H1 (cell line): ENCODE results near the gene RS1. TPM values are rescaled to one million over a fixed set of nuclear protein-coding genes. Genes with fewer than 3 reads are reported as not detected.

ENCODE experiments used
- CTCF ChIA-PET: fragments of 300-600 bp; sonication (Branson Sonifier 250); formaldehyde crosslinking; loops from one replicate; lab custom pipeline; 2021; ENCODE audit not compliant: partially characterized antibody; lab: Charles Lee
- POLR2A ChIA-PET: fragments of 300-600 bp; sonication (Branson Sonifier 250); formaldehyde crosslinking; loops from one replicate; lab custom pipeline; 2021; ENCODE audit warnings: inconsistent platforms; ENCODE audit not compliant: partially characterized antibody; lab: Charles Lee
- DNase-seq, 2 experiments: peaks; one replicate each; pipeline versions ENCODE4 v3.0.0 to v3.0.0-alpha.2; 2010 to 2022; ENCODE audit warnings: low spot score in 2 of 2, low read depth in 1 of 2, mixed read lengths in 1 of 2
- FAIRE-seq: peaks from 2 replicates; lab custom pipeline; 2011; peaks lifted over from hg19 to GRCh38; lab: Jason Lieb, UNC
- H2AFZ ChIP-seq: 2 replicates; pipeline ENCODE4 v1.8.1; 2012; ENCODE audit warnings: low read length, inconsistent platforms
- H2AK5ac ChIP-seq: 2 replicates; pipeline ENCODE4 v1.6.1; 2013; ENCODE audit warnings: low read depth, low read length
- H2BK120ac ChIP-seq: replicated peaks from 2 replicates; pipeline ENCODE3; 2013; ENCODE audit warnings: low read depth, low read length, inconsistent platforms
- H2BK12ac ChIP-seq: 2 replicates; pipeline ENCODE4 v1.6.1; 2013; ENCODE audit warnings: low read depth, low read length
- H2BK15ac ChIP-seq: 2 replicates; pipeline ENCODE4 v1.6.1; 2013; ENCODE audit warnings: low read length
- H2BK20ac ChIP-seq: 2 replicates; pipeline ENCODE4 v1.6.1; 2013; ENCODE audit warnings: low read length
- H2BK5ac ChIP-seq: 2 replicates; pipeline ENCODE4 v1.6.1; 2013; ENCODE audit warnings: low read depth, low read length
- H3K14ac ChIP-seq: 2 replicates; pipeline ENCODE4 v1.6.1; 2013; ENCODE audit warnings: inconsistent platforms; ENCODE audit not compliant: insufficient read length
- H3K18ac ChIP-seq: 2 replicates; pipeline ENCODE4 v1.6.1; 2013; ENCODE audit warnings: low read length; ENCODE audit errors: extremely low read depth
- H3K23ac ChIP-seq: 2 replicates; pipeline ENCODE4 v1.6.1; 2013; ENCODE audit warnings: inconsistent platforms; ENCODE audit not compliant: insufficient read length
- H3K23me2 ChIP-seq: 2 replicates; pipeline ENCODE4 v1.6.1; 2013; ENCODE audit warnings: low read depth, low read length
- H3K27ac ChIP-seq: 2 replicates; pipeline ENCODE4 v1.6.1; 2011; ENCODE audit warnings: low read depth, low read length, inconsistent platforms
- H3K27me3 ChIP-seq, 4 experiments: replicated peaks in 1 of 4; 1 replicate in 1 of 4; 2 replicates in 3 of 4; pipeline versions ENCODE4 v1.6.1 to v1.8.1; 2011 to 2013; ENCODE audit warnings: low read length in 3 of 4, mild to moderate bottlenecking in 3 of 4, inconsistent platforms in 2 of 4, mixed read lengths in 2 of 4, moderate library complexity in 1 of 4; ENCODE audit not compliant: control insufficient read depth in 3 of 4, insufficient read depth in 3 of 4; ENCODE audit errors: extremely low read depth in 1 of 4
- H3K36me3 ChIP-seq, 4 experiments: 2 replicates each; pipeline versions ENCODE4 v1.6.1 to v1.8.1; 2011 to 2013; ENCODE audit warnings: mild to moderate bottlenecking in 4 of 4, low read length in 3 of 4, moderate library complexity in 2 of 4, control low read depth in 1 of 4, inconsistent platforms in 1 of 4; ENCODE audit not compliant: insufficient read depth in 4 of 4, control insufficient read depth in 2 of 4
- H3K4ac ChIP-seq: replicated peaks from 2 replicates; pipeline ENCODE3; 2013; ENCODE audit warnings: low read length, low read depth, mixed read lengths, inconsistent platforms; ENCODE audit not compliant: insufficient read length
- H3K4me1 ChIP-seq, 4 experiments: replicated peaks in 1 of 4; 1 replicate in 1 of 4; 2 replicates in 3 of 4; pipeline versions ENCODE4 v1.6.1 to v1.8.1; 2011 to 2013; ENCODE audit warnings: low read length in 3 of 4, inconsistent platforms in 2 of 4, mixed read lengths in 1 of 4; ENCODE audit not compliant: insufficient read depth in 4 of 4, control insufficient read depth in 3 of 4
- H3K4me2 ChIP-seq, 2 experiments: 2 replicates each; pipeline versions ENCODE4 v1.6.1 to v1.8.1; 2011 to 2013; ENCODE audit warnings: low read depth in 2 of 2, low read length in 2 of 2, control low read depth in 1 of 2, inconsistent platforms in 1 of 2, mild to moderate bottlenecking in 1 of 2; ENCODE audit not compliant: insufficient read depth in 1 of 2
- H3K4me3 ChIP-seq, 4 experiments: fragments of 200-600, 300-600 bp in 1 of 4; sonication (generic), shearing (Covaris generic), sonication (Bioruptor Twin) in 1 of 4; 2 replicates each; pipeline versions ENCODE4 v1.5.1 to v1.8.1; 2011 to 2016; ENCODE audit warnings: low read length in 4 of 4, low read depth in 3 of 4, control low read depth in 2 of 4, inconsistent platforms in 2 of 4, mild to moderate bottlenecking in 2 of 4, mixed read lengths in 1 of 4, moderate library complexity in 1 of 4; ENCODE audit not compliant: insufficient read depth in 2 of 4; ENCODE audit errors: extremely low read depth in 1 of 4
- H3K56ac ChIP-seq: replicated peaks from 2 replicates; pipeline ENCODE3; 2013; ENCODE audit warnings: low read depth, mild to moderate bottlenecking, mixed read lengths, low read length, inconsistent platforms; ENCODE audit not compliant: insufficient read length
- H3K79me1 ChIP-seq: 2 replicates; pipeline ENCODE4 v1.6.1; 2013; ENCODE audit warnings: low read depth, low read length, control low read depth
- H3K79me2 ChIP-seq, 2 experiments: 2 replicates each; pipeline versions ENCODE4 v1.6.1 to v1.8.1; 2012 to 2013; ENCODE audit warnings: low read length in 2 of 2, mild to moderate bottlenecking in 2 of 2, inconsistent platforms in 1 of 2; ENCODE audit not compliant: insufficient read depth in 2 of 2, control insufficient read depth in 1 of 2
- H3K9ac ChIP-seq, 4 experiments: replicated peaks in 1 of 4; 1 replicate in 1 of 4; 2 replicates in 3 of 4; pipeline versions ENCODE4 v1.6.1 to v1.8.1; 2011 to 2013; ENCODE audit warnings: low read depth in 3 of 4, low read length in 3 of 4, control low read depth in 2 of 4, mild to moderate bottlenecking in 2 of 4, moderate library complexity in 2 of 4, inconsistent platforms in 1 of 4; ENCODE audit errors: extremely low read depth in 1 of 4
- H3K9me3 ChIP-seq, 2 experiments: 2 replicates each; pipeline versions ENCODE4 v1.6.1 to v1.8.1; 2012 to 2013; ENCODE audit warnings: mild to moderate bottlenecking in 2 of 2, moderate library complexity in 2 of 2, control low read depth in 1 of 2, inconsistent platforms in 1 of 2, low read depth in 1 of 2, low read length in 1 of 2, mixed read lengths in 1 of 2; ENCODE audit not compliant: insufficient read depth in 2 of 2
- H4K20me1 ChIP-seq, 2 experiments: replicated peaks in 1 of 2; 2 replicates each; pipeline versions ENCODE3 to v1.8.1; 2011 to 2013; ENCODE audit warnings: inconsistent platforms in 2 of 2, low read length in 2 of 2, mild to moderate bottlenecking in 1 of 2; ENCODE audit not compliant: insufficient read depth in 2 of 2, control insufficient read depth in 1 of 2
- H4K5ac ChIP-seq: 2 replicates; pipeline ENCODE4 v1.6.1; 2013; ENCODE audit warnings: low read length, low read depth, mixed read lengths, inconsistent platforms; ENCODE audit not compliant: insufficient read length
- H4K8ac ChIP-seq: 2 replicates; pipeline ENCODE4 v1.8.0; 2013; ENCODE audit warnings: mild to moderate bottlenecking, moderate library complexity, low read length, inconsistent platforms; ENCODE audit not compliant: insufficient read depth; ENCODE audit errors: extremely low read depth
- H4K91ac ChIP-seq: replicated peaks from 2 replicates; pipeline ENCODE3; 2013; ENCODE audit warnings: low read length, mixed read lengths, inconsistent platforms; ENCODE audit not compliant: insufficient read length
- BCL11A ChIP-seq, 2 experiments: IDR thresholded peaks; one replicate each; pipeline ENCODE4 v1.6.1; 2011; ENCODE audit warnings: low read depth in 2 of 2, low read length in 2 of 2, mild to moderate bottlenecking in 2 of 2
- RAD21 ChIP-seq, 2 experiments: IDR thresholded peaks in 1 of 2; conservative IDR thresholded peaks in 1 of 2; 2 replicates each; pipeline ENCODE4 v1.6.1; 2011; ENCODE audit warnings: low read depth in 2 of 2, low read length in 2 of 2, improper control_type of control experiment in 1 of 2, inconsistent platforms in 1 of 2, mild to moderate bottlenecking in 1 of 2, moderate library complexity in 1 of 2
- WGBS, 2 experiments: shearing (Covaris generic) in 1 of 2; methylation state at CpG; one replicate each; pipeline versions ENCODE4 v1.1.6 to v1.1.7; 2013 to 2015; ENCODE audit warnings: low lambda C conversion rate in 2 of 2, mixed read lengths in 2 of 2, inconsistent platforms in 1 of 2, low coverage in 1 of 2, missing lambda C conversion rate in 1 of 2; ENCODE audit not compliant: insufficient replicate concordance in 2 of 2, insufficient coverage in 1 of 2, insufficient read length in 1 of 2; ENCODE audit errors: extremely low coverage in 1 of 2, missing lambda C conversion rate in 1 of 2; 5-methylcytosine and 5-hydroxymethylcytosine counted together
- long read RNA-seq, 2 experiments: library from RNA in 1 of 2; library from capped mRNA in 1 of 2; stranded (forward); transcript quantifications; one replicate each; pipeline ENCODE4 v2.0.0, GENCODE V29; 2021; ENCODE audit warnings: inconsistent platforms in 1 of 2
- polyA minus RNA-seq, 3 experiments: library from RNA; depleted of rRNA, polyadenylated mRNA; stranded (reverse); fragments of >200 nt; gene quantifications; 1 replicate in 2 of 3; 2 replicates in 1 of 3; pipeline ENCODE4 v1.2.3, GENCODE V29; 2011
- polyA plus RNA-seq, 7 experiments: library from polyadenylated mRNA; depleted of rRNA in 3 of 7; stranded (reverse) in 5 of 7; unstranded in 2 of 7; fragments of >200 nt in 5 of 7; fragments of 200-250 nt in 2 of 7; gene quantifications; 1 replicate in 5 of 7; 2 replicates in 1 of 7; 4 replicates in 1 of 7; pipeline versions ENCODE4 v1.2.1 to v1.2.3, GENCODE V29; 2011 to 2013; ENCODE audit warnings: missing spikeins in 2 of 7, mixed read lengths in 2 of 7
- total RNA-seq: library from RNA; stranded (reverse); fragmentation: NEBNext Ultra II Directional; extraction: Animal tissue kit (Norgen Biotek cat#: 25700); gene quantifications from 2 replicates; pipeline ENCODE4 v1.2.1, GENCODE V29; 2021

The RS1 gene
- total RNA-seq: 0.15 TPM in 1 of 2 replicates, not detected in the other
- 0.02 and 0.03 TPM in 2 replicates for polyA plus RNA-seq (2011; rRNA removed)
- 0.05 TPM for polyA plus RNA-seq (2011; cell fraction: cytosol; rRNA removed)
- polyA plus RNA-seq (2011; cell fraction: nucleus; rRNA removed): 0.03 TPM
- 0.07 to 0.19 TPM (median 0.14 TPM) in 4 replicates for polyA plus RNA-seq (2012, experiment 1 of 2)
- polyA plus RNA-seq (2012, experiment 2 of 2): not detected
- not detected for polyA plus RNA-seq (2013, experiment 1 of 2)
- polyA plus RNA-seq (2013, experiment 2 of 2): 0.04 TPM
- 0.16 TPM in 1 of 2 replicates, not detected in the other for polyA minus RNA-seq (2011; rRNA and poly(A)+ RNA removed)
- polyA minus RNA-seq (2011; cell fraction: cytosol; rRNA and poly(A)+ RNA removed): not detected
- not detected for polyA minus RNA-seq (2011; cell fraction: nucleus; rRNA and poly(A)+ RNA removed)
- long read RNA-seq, experiment 1: 0 reads
- long read RNA-seq, experiment 2: 0 reads

DNA sequence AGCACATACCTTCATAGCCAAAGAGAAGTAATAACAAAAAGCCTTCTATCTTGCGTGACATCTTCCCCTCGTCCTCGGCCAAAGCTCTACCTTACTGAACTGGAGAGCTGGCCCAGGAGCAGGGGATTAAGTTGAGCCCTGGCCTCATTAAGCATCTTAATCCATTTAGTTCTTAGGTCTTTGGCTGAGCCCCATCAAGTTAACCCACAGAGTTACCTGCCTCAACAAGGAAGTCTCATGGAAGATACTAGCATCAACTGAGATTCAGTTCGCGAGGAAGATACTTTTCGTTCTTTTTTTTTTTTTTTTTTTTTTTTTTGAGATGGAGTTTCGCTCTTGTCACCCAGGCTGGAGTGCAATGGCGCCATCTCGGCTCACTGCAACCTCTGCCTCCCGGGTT lies at the start of gene RS1:
Gene RS1, minus strand, starts transcription at position 101 of the 400 bp plus-strand sequence. Its CDS starts 40 bp downstream, at position 61.
- no peaks in the 10 kb centered on the region for H3K36me3 ChIP-seq
- peaks cover 2% of the 10 kb centered on the region; the same call in 1 of the 2 replicates for H3K23me2 ChIP-seq
- H4K8ac ChIP-seq: no peak within 1 kb of the TSS
- ChIA-PET POLR2A (no interaction called here), CTCF (interaction anchor here (1.1 kb wide), 1 partner anchor 9 kb away, joined by 3 read pairs; no protein-coding TSS in a partner anchor)
- H2BK5ac ChIP-seq: no peak within 1 kb of the TSS
- no peak for DNase-seq
- H2BK12ac ChIP-seq: no peak within 1 kb of the TSS
- no peak within 1 kb of the TSS for H2BK15ac ChIP-seq
- no peak within 1 kb of the TSS for H3K4me2 ChIP-seq
- H2AFZ ChIP-seq: no peak within 1 kb of the TSS
- FAIRE-seq: no peak
- H3K9me3 ChIP-seq: no peaks in the 10 kb centered on the region
- no peak within 1 kb of the TSS for H3K4ac ChIP-seq
- H3K23ac ChIP-seq: no peak within 1 kb of the TSS
- H3K14ac ChIP-seq: no peak within 1 kb of the TSS
- H3K27ac ChIP-seq: no peak within 1 kb of the TSS
- H4K91ac ChIP-seq: no peak within 1 kb of the TSS
- no peak within 1 kb of the TSS for H2BK20ac ChIP-seq
- H3K79me1 ChIP-seq: no peaks in the 10 kb centered on the region
- WGBS, 2 experiments: 96% methylated on average over 3 of the region's 10 CpGs; no CpG with 5 or more reads in 1 of the 2 experiments
- H3K9ac ChIP-seq: no peak within 1 kb of the TSS
- H4K5ac ChIP-seq: no peak within 1 kb of the TSS
- no peak within 1 kb of the TSS for H3K56ac ChIP-seq
- no peaks in the 10 kb centered on the region; a peak in 1 of 7 replicates for H3K27me3 ChIP-seq
- no peaks in the 10 kb centered on the region; a peak in 1 of 7 replicates for H3K4me1 ChIP-seq
- no peak within 1 kb of the TSS for H3K18ac ChIP-seq
- H3K4me3 ChIP-seq: no peak within 1 kb of the TSS
- no peaks in the 10 kb centered on the region for H3K79me2 ChIP-seq
- no peaks in the 10 kb centered on the region for H4K20me1 ChIP-seq
- no peak within 1 kb of the TSS for H2AK5ac ChIP-seq
- no peak within 1 kb of the TSS for H2BK120ac ChIP-seq
- 0 out of 4 replicates have a peak, but pooled peaks of 1 of the 2 experiments have one; percentile 2 for TF ChIP-seq RAD21 (IDR thresholded peaks at IDR 0.05 in 1 of 2, conservative IDR thresholded peaks at IDR 0.05 in 1 of 2; ENCODE audit: low read depth in 2 of 2, low read length in 2 of 2)
- no peak for TF ChIP-seq BCL11A (IDR thresholded peaks at IDR 0.05; ENCODE audit: low read depth in 2 of 2, low read length in 2 of 2)
